Femur (tissue), 1 donor: Measurements from ENCODE around the gene FAM3B.

Source experiments
- DNase-seq: peaks from one replicate; pipeline ENCODE4 v3.0.0-alpha.2; 2017

The FAM3B gene

DNA sequence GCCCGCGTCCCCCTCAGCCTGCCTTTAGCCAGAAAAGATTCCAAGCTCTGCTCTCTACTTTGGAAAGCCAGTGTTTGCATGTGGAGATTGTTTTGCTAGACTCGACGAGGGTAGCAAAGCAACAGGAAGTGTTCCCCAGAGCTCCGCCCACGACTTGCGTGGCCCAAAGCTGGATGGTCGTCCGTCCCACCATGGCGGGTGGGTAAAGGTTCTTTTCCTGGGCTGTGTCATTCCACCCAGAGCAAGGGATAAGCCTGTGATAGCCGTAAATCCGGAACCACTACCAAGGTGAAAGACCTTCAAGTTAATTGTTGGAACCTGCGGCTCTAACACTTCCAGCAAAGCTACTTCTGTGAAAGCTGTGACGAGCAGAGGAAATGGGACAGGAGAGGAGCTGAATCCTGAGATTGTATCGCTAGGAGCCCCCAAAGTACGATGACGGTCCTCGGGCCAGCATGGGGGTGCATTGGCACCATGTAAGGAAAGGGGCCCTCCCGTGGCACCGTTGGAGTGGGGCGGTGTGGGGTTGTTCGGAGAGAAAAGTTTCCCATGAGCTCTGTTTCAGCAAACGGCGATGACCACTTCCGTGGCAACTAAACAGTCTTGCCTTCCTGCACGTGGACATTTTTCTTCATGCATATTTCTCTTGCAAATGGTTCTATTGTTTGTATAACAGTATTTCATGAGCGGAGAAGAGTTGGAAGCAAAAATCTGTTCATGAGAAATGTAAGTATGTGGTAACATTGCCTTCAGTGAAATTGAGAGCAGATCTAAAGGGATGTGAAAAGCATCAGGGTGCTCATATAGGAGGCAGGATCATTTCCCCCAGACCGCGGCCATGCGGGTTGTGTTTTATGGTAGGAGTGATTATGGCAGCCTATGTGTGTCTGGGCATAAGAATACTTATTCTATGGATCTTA lies 53.6 kb downstream of the FAM3B start:
- DNase-seq, result peak; percentile 7

DNA sequence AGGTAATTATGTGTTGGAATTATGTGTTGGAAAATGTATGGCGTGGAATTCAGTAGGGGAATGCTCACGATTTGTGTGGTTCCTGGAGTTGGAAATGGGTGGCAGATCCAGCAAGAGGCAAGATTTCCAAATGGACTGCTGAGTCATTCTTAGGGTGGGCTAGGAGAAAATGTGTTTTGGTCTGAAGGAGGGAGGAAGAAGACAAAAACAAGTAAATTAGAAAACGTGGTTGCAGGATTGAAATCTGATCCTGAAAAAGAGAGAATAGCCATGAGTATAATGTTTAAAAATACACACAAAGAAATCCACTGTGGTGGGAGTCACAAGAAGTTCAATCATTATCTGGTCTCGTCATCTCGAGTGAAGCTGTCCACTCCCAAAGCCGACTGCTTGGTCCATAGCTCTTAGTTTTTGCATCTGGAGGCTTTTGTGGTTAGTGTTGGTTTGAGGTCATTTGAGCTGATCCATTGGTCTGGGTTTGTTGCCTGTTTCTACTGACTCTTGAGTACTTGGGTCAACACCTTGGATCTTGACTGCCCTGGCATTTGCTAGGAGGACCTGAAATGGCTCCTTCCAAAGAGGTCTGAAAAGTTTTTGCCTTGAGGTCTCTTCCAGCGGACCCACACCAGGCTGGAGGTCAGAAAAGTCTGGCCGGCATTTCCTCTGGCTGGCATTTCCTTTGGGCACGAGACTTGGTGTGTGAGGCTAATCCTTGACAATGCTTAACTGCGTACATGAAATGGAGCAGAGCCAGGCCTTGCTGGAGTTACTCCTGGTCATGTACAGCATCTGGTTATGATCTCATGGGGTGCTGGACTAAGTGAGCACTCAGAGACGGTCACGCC lies 54.5 kb downstream of the FAM3B start:
- DNase-seq, result peak; percentile 6

GRCh38 chr21:41371685-41372030 lies 55.1 kb downstream of the FAM3B start:
- DNase-seq, result peak; percentile 0

GRCh38 chr21:41373253-41373652 lies 56.7 kb downstream of the FAM3B start:
- no peak for DNase-seq

DNA sequence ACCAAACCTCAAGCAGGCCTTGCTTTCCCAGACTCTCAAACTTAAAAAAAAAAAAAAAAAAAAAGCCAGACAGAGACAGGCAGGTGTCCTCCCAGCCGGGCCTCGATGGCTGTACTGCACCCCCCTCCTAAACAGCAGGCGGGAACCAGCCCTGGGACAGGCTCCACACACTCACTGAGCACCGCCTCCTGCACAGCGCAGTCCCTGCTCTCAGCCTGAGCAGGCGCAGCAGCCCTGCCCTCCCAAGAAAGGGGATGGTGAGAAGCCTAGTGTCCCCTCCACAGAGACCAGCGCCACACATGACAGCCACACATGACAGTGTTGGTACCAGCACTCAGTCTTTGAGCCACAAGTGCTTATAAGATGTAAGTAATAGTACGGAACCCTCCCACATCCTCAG lies 57.2 kb downstream of the FAM3B start:
- DNase-seq, result no peak

DNA sequence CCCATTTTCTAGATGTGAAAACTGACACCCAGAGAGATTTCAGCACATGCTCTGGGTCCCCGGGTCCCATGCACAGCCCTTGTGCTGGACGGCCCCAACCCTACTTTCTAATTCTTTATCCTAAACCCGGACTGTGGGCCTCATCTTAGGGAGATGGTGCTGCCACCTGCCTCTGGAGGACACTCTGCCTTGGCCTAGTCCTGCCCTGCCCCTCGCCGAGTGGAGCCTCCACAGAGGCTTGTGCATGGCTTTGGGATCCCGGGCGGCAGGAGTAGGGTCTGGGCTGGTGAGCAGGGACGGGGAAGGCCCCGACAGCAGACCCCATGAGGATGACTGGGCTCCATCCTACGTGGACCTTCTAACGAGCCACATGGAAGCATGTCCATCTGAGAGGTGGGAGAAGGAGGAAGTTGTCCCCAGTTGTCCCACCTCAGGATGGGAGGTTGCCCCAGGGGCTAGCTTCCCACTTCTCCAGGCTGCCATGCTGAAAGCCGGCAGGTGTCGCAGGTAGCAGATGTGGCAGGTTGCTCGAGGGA lies 57.6 kb downstream of the FAM3B start:
- no peak for DNase-seq

GRCh38 chr21:41374867-41375533 lies 58.4 kb downstream of the FAM3B start:
- DNase-seq, result no peak

DNA sequence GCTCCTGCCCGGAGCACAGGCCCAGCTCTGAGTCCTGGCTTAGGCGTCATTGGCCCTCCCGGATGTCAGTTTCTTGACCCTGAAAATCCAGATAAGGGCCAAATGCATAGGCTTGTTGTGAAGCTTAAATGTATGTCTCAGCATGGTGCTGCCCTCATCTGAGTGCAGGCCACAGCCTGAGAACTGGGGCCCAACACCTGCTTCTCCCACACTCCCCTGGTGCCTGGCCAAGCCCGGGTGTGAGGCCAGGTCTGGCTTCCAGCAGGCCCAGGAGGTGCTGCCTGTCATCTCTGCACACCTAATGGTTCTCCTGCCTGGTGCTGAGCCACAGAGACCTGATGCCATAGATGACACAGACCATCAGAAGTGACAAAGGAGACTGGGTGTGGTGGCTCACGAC lies 59.3 kb downstream of the FAM3B start:
- no peak for DNase-seq

GRCh38 chr21:41377715-41378114 lies 61.1 kb downstream of the FAM3B start:
- DNase-seq, result no peak

DNA sequence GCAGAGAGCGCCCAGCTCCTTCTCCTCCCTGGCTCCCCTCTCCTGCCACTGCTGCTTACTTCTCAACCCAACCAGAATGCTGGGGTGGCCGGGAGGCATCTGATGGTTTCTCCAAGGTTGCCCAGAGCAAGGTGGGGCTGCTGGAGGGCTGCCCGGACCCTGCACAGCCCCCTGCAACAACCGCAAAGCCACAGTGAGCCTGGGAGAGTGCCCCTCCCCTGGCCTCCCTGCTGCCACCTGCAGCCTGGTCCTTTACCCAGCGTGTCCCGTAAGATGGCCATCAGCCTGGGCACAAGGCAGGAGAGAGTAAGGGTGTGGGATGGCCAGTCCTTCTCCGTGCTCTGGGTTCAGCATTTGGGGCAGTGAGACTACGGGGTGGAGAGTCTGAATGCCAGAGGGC lies 62.2 kb downstream of the FAM3B start:
- no peak for DNase-seq

DNA sequence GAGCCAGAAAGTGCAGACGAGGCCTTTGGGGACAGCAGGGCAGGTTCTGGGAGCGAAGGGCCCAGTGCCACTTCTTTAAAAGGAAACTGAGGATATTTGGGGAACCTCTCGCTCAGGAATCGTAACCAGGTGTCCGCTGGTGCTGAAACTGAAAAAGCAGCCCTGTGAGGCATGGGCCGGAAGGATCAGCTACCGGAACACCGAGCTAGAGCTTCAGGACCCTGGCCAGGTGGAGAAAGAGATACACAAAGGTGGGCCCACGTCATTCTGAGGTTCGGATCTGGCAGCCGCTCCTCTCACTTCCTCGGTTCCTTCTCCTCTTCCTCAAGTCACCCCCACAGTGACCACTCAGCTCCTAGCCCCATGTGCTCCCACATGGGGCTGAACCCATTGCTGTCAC lies 63.3 kb downstream of the FAM3B start:
- DNase-seq, result no peak

GRCh38 chr21:41381731-41382130 lies 65.1 kb downstream of the FAM3B start:
- no peak for DNase-seq

- no peak for DNase-seq
Observed at GRCh38 chr21:41387042-41387819, 70.6 kb downstream of the FAM3B start.

GRCh38 chr21:41387824-41388223 lies 71.2 kb downstream of the FAM3B start:
- no peak for DNase-seq

- no peak for DNase-seq
Observed at GRCh38 chr21:41388259-41388658, 71.7 kb downstream of the FAM3B start.

- no peak for DNase-seq
Observed at GRCh38 chr21:41390043-41390639, 73.5 kb downstream of the FAM3B start.

DNA sequence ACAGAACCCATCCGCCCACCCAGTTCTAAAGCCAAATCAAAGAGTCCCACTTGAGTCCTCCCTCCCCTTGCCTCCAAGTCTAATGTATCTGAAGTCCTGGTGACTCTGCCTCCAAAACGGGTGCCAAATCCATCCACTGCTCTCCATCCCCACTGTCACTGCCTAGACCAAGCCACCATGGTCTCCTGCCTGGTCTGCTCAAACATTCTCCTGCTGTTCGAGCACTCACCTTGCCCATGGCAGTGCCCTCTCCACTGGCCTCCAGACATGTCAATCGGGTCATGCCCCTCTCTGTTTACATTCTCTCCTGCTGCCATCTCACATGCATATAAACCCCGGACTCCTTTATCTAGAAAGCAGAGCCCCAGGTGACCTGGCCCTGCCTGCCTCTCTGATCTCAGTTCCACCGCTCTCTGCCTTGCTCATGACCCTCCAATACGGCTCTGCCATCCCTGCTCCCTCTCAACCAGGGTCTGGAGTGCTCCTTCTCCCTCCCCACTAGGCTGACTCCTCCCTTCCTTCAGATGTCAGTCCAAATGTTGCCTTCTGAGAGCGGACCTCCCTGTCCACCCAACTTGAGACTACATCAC lies 77.4 kb downstream of the FAM3B start:
- DNase-seq, result no peak

- DNase-seq, result no peak
Observed at GRCh38 chr21:41396558-41397075, 80.0 kb downstream of the FAM3B start.

- no peak for DNase-seq
Observed at GRCh38 chr21:41397471-41397891, 80.9 kb downstream of the FAM3B start.

GRCh38 chr21:41398251-41398650 lies 81.7 kb downstream of the FAM3B start:
- DNase-seq, result no peak

DNA sequence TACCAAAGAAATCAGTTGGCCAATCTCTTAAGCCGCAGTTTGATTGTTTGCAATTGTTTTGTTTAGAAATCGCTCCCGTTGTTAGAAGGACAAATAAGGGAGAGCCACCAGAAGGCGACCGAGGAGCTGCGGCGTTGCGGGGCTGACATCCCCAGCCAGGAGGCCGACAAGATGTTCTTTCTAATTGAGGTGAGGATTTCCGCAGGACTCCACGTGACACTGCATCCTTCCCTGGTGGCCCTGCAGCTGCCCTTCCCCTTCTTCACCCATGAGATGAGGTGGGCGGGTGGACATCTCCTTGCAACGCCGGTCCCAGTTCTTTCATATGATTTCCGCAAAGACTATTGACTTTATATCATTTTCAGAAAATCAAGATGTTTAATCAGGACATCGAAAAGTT lies 82.2 kb downstream of the FAM3B start:
- DNase-seq, result no peak
